Fibroblast of pulmonary artery (primary cell): ENCODE measurements around the gene XYLB.
A peak's percentile ranks its signal among the peaks of the same experiment; 100 is the strongest.
"Not testable (repeated sequence)": the region's sequence is repeated elsewhere in the genome, so short reads cannot be mapped to it uniquely, and the experiment has no call there.

Source experiments
- DNase-seq: peaks from one replicate; pipeline ENCODE4 v3.0.0-alpha.2; 2010; ENCODE audit warnings: low read depth
- H3K4me3 ChIP-seq: replicated peaks from 2 replicates; pipeline ENCODE4 v1.5.1; 2011; ENCODE audit warnings: low read depth, mild to moderate bottlenecking, control low read depth, low read length, moderate library complexity
- CTCF ChIP-seq: IDR thresholded peaks from 2 replicates; pipeline ENCODE4 v1.5.1; 2011; ENCODE audit warnings: mild to moderate bottlenecking, control low read depth, low read length, inconsistent platforms; ENCODE audit errors: missing control alignments

XYLB gene

DNA sequence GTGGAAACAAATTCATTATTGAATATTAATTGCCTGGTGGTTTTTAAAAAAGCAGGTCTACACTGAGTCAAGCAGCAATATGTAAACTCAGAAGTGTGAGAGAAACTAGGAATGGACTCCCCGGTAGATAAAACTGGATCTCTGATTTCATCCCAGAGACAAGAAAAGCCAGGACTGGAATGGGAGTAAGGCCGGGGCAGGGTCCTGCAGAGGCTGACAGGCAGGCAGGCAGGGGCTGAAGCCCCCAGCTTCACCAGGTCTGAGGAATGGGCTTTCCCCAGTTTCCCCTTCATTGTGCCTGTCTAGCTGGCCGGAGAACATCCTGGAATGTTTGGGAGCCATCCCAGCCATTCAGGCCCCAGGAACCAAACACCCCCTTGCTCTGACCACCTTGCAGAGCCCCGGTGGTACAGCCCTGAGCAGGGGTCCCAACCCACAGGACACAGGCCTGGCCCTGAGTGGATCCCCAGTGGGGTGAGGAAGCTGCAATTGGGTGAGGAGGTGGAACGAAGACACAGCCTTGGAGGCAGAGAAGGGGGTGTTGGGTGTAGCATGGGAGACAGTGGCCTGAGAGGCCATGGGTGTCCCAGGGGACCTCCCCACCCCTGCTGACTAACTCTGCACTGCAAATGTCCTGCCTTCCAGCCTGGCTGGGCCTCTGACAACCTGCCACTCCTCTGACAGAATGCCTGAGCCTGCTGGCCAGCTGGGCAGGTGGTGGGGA lies 31.7 kb upstream of the XYLB start:
- DNase-seq, result no peak
- no peak for TF ChIP-seq CTCF

DNA sequence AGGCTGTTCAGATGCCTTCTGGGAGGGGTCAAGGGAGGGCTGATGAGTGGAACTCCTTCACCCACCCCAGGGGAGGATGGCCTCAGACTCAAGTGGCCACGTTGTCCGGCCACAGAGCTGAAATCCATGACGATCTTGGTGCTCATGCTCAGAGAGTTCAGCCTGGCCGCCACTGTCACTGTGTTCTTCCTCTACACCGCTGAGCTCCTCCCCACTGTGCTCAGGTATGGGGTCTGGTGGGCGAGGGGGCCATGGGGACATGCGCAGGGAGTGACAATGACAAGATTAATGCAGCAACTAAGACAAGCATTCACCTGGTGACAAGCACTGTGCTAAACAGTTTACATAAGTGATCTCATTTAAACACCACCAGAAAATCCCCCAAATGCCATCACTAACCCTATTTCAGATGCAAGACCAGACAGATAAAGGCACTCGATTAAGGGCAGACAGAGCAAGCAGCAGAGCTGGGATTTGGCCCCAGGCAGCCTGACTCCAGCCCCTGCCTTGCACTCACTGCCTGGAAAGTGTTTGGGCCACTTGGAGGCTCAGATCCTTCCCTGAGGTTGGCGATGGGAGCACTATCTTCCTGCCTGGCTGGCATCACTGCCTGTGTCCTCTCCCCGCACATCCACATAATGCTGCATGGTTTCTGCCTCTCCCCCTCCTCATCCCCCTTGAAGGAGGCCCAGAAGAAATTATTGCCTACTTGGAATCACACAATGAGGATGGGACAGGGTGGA lies 30.9 kb upstream of the XYLB start:
- no peak for TF ChIP-seq CTCF
- H3K4me3 ChIP-seq, result no peak overlapping the region
- DNase-seq, result no peak

More for the DNA sequence above, 31.7 kb upstream of the XYLB start:
- no peak overlapping the region for H3K4me3 ChIP-seq

- no peak for TF ChIP-seq CTCF
- no peak overlapping the region for H3K4me3 ChIP-seq
- no peak for DNase-seq
These were observed 30.0 kb upstream of the XYLB start for GRCh38 chr3:38316356-38317191.

DNA sequence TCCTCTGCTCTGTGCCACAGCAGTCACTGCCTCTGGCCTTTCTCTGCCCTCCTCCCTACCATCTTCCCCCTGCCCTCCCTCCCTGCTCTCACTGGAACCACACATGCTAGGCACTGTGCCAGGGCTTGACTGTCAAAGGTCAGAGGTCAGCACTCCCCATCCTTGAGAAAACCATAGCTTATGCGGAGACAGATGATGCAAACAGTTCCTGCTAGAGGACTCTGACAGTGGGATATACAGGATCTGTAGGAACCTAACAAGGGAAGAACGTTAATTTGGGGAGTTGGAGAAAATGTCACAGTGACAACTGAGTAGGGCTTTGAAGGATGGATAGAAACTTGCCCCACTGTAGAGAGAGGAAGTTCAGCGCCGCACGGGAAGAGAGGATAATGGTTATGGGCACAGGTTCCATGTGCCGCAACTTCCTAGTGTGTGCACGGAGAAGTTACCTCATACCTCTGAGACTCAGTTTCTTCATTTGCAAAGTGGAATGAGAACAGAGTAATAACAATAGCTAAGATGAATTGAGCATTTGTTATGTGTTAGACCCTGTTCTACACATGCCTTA lies 29.3 kb upstream of the XYLB start:
- no peak overlapping the region for H3K4me3 ChIP-seq
- peak; percentile 8 for DNase-seq

DNA sequence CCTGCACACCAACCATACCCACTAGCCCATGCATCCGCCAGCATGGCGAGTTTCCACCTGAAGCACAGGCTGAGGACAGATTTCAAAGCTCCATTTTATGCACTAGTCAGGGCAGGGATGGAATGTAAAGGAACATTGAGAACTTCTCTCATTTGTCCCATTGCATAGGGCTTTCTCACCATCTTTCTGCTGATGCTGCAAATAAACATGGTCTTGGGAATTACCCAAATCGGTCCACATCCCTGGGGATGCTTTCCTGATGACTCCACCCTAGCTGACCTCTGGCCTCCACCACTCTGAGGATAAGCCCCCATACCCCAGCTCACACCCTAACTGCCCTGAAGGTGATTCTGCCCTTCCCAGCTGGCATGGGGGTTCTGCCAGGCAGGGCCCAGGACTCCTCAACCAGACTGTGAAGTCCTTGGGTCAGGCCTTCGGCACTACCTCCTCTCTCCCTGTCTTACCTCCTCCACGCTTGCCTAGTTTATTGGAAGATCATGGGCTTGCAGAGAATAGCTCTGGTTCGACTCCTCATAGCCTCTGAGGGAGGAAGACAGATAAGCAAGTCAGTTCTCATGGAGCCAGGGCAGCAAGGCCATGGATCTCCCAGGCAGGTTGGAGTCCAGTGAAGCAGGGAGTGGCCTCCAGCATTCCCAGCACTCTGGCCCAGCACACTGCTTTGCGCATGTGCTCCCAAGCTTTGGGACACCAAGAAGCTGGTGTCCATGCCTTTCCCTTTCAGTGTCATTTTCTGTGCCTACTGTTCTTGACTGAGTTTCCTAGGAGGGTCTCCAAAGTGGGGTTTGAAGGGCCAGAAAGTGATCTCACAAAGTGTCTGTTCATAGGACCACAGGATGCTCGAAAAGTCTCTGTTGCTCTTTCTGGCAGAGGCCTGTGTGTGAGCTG lies 27.6 kb upstream of the XYLB start:
- H3K4me3 ChIP-seq, result no peak overlapping the region
- no peak for DNase-seq
- TF ChIP-seq CTCF, result no peak

More for the DNA sequence above, 29.3 kb upstream of the XYLB start:
- TF ChIP-seq CTCF, result no peak

DNA sequence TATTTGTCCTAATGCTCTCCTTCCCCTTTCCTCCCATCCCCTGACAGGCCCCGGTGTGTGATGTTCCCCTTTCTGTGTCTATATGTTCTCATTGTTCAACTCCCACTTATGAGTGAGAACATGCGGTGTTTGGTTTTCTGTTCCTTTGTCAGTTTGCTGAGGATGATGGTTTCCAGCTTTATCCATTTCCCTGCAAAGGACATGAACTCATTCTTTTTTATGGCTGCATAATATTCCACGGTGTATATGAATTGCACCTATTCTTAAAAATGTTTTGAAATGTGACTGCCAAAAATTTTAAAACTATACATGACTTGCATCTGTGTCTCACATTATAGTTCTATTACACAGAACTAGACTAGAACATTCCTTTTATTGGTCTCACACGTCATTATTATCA lies 25.9 kb upstream of the XYLB start:
- DNase-seq, H3K4me3 ChIP-seq: not testable (repeated sequence)
